ENCODE data around the gene DOK6. TPM values are rescaled to one million over a fixed set of nuclear protein-coding genes. Genes with fewer than 3 reads are reported as not detected.

Gene DOK6
- total and polyA plus RNA-seq, 9 of the 15 experiments (the other 6 are each of a cell fraction or from before 2014, with no cell fraction given), result not detected

GRCh38 chr18:69752737-69753380 is 352.2 kb downstream of the DOK6 start:
- no peak for FAIRE-seq
- ChIA-PET CTCF (ENCODE audit: low intra/inter-chr PET ratio) (no interaction called here), POLR2A (no interaction called here)
- H3K79me2 ChIP-seq (ENCODE audit: control insufficient read depth, insufficient read depth, low read length), result no peaks in the 10 kb centered on the region
- H3K4me1 ChIP-seq (replicated peaks in 1 of 2; ENCODE audit: control insufficient read depth in 2 of 2, insufficient read depth in 2 of 2, low read length in 2 of 2), result no peaks in the 10 kb centered on the region
- no peaks in the 10 kb centered on the region for H4K20me1 ChIP-seq (replicated peaks; ENCODE audit: control insufficient read depth, insufficient read depth, low read length)
- TF ChIP-seq POLR2A (conservative IDR thresholded peaks at IDR 0.05) (no peak), ZNF398 (CRISPR knock-in tag; IDR thresholded peaks at IDR 0.05) (no peak)
- no peaks in the 10 kb centered on the region for H3K27me3 ChIP-seq (ENCODE audit: control insufficient read depth in 2 of 2, insufficient read depth in 2 of 2, low read length in 2 of 2)
- H3K9ac ChIP-seq (ENCODE audit: insufficient read depth in 1 of 2, low read depth in 2 of 2, low read length in 2 of 2), result no peak overlapping the region
- no peaks in the 10 kb centered on the region for H3K36me3 ChIP-seq (ENCODE audit: control insufficient read depth, insufficient read depth, low read length)
- no peak overlapping the region for H3K27ac ChIP-seq (ENCODE audit: extremely low read depth, low read depth, low read length)
- no peak overlapping the region for H2AFZ ChIP-seq (ENCODE audit: low read depth, low read length)
- no peaks in the 10 kb centered on the region for H3K9me3 ChIP-seq (replicated peaks; ENCODE audit: control insufficient read depth, insufficient read depth, low read depth, low read length)
- no peak overlapping the region for H3K4me3 ChIP-seq
- H3K9me1 ChIP-seq (ENCODE audit: control insufficient read depth, insufficient read depth, low read length), result no peaks in the 10 kb centered on the region
- intact Hi-C loops (cut with micrococcal nuclease) (no loop called here), in situ Hi-C loops (cut with MboI) (no loop called here)
- WGBS (ENCODE audit: insufficient coverage, low coverage, missing lambda C conversion rate), result 0% methylated on average over 3 of the region's 3 CpGs
- no peak overlapping the region for H3K4me2 ChIP-seq (ENCODE audit: insufficient read depth, low read length)
- DNase-seq (ENCODE audit: extremely low read depth in 1 of 4, low spot score in 3 of 4), result no peak
- ATAC-seq, result no peak
- BruUV-seq (replicated peaks), result no TSS peak

- H3K9ac ChIP-seq (ENCODE audit: insufficient read depth in 1 of 2, low read depth in 2 of 2, low read length in 2 of 2), result no peak overlapping the region
- ATAC-seq (no peak), DNase-seq (ENCODE audit: extremely low read depth in 1 of 4, low spot score in 3 of 4) (no peak), FAIRE-seq (no peak)
- no peaks in the 10 kb centered on the region for H3K36me3 ChIP-seq (ENCODE audit: control insufficient read depth, insufficient read depth, low read length)
- no peak overlapping the region for H3K4me3 ChIP-seq
- CTCF ChIA-PET (ENCODE audit: low intra/inter-chr PET ratio), result no interaction called here
- no peak overlapping the region for H2AFZ ChIP-seq (ENCODE audit: low read depth, low read length)
- no peaks in the 10 kb centered on the region for H3K27me3 ChIP-seq (ENCODE audit: control insufficient read depth in 2 of 2, insufficient read depth in 2 of 2, low read length in 2 of 2)
- H3K79me2 ChIP-seq (ENCODE audit: control insufficient read depth, insufficient read depth, low read length), result no peaks in the 10 kb centered on the region
- no peaks in the 10 kb centered on the region for H3K9me3 ChIP-seq (replicated peaks; ENCODE audit: control insufficient read depth, insufficient read depth, low read depth, low read length)
- H3K27ac ChIP-seq (ENCODE audit: extremely low read depth, low read depth, low read length), result no peak overlapping the region
- H4K20me1 ChIP-seq (replicated peaks; ENCODE audit: control insufficient read depth, insufficient read depth, low read length), result no peaks in the 10 kb centered on the region
- WGBS (ENCODE audit: insufficient coverage, low coverage, missing lambda C conversion rate), result 23% methylated on average over 3 of the region's 3 CpGs
- POLR2A ChIA-PET, result no interaction called here
- no TSS peak for BruUV-seq (replicated peaks)
- intact Hi-C loops (cut with micrococcal nuclease) (no loop called here), in situ Hi-C loops (cut with MboI) (no loop called here)
- no peaks in the 10 kb centered on the region for H3K4me1 ChIP-seq (replicated peaks in 1 of 2; ENCODE audit: control insufficient read depth in 2 of 2, insufficient read depth in 2 of 2, low read length in 2 of 2)
- H3K9me1 ChIP-seq (ENCODE audit: control insufficient read depth, insufficient read depth, low read length), result no peaks in the 10 kb centered on the region
- TF ChIP-seq ZBTB33 (CRISPR knock-in tag; IDR thresholded peaks at IDR 0.05), result no peak
- TF ChIP-seq MBD2 (IDR thresholded peaks at IDR 0.05; ENCODE audit: borderline replicate concordance, low read depth), result no peak
- TF ChIP-seq LARP7 (IDR thresholded peaks at IDR 0.05), result no peak
- no peak for TF ChIP-seq MTF1 (CRISPR knock-in tag; IDR thresholded peaks at IDR 0.05; ENCODE audit: borderline replicate concordance)
- no peak for TF ChIP-seq ZNF740 (CRISPR knock-in tag; IDR thresholded peaks at IDR 0.05)
- TF ChIP-seq ZNF740 (tag; IDR thresholded peaks at IDR 0.05), result no peak
- no peak for TF ChIP-seq ARHGAP35 (IDR thresholded peaks at IDR 0.05; ENCODE audit: partially characterized antibody)
- no peak overlapping the region for H3K4me2 ChIP-seq (ENCODE audit: insufficient read depth, low read length)
Measured at GRCh38 chr18:69754108-69754507, 353.4 kb downstream of the DOK6 start.
